ACC112 (cell line): ENCODE results near the gene SYNE1.

ENCODE experiments used
- H2AFZ ChIP-seq: fragments of 200-600 bp; sonication (generic); one replicate; pipeline ENCODE4 v1.6.0; 2017; ENCODE audit warnings: antibody characterized with exemption, low read length; ENCODE audit not compliant: unreplicated experiment
- H3K27ac ChIP-seq: fragments of 200-600 bp; sonication (generic); 2 replicates; pipeline ENCODE4 v1.5.1; 2014; ENCODE audit warnings: low read depth, mild to moderate bottlenecking, antibody characterized with exemption, low read length, moderate library complexity
- H3K27me3 ChIP-seq: fragments of 200-600 bp; sonication (generic); 2 replicates; pipeline ENCODE4 v1.6.1; 2014; ENCODE audit warnings: mild to moderate bottlenecking, antibody characterized with exemption, low read length, moderate library complexity, mixed read lengths; ENCODE audit not compliant: insufficient read depth
- H3K36me3 ChIP-seq: fragments of 200-600 bp; sonication (generic); 2 replicates; pipeline ENCODE4 v1.6.1; 2016; ENCODE audit warnings: mild to moderate bottlenecking, antibody characterized with exemption, low read length, moderate library complexity, mixed read lengths; ENCODE audit not compliant: insufficient read depth
- H3K4me1 ChIP-seq: fragments of 200-600 bp; sonication (generic); one replicate; pipeline ENCODE4 v1.6.1; 2016; ENCODE audit warnings: low read length, mixed read lengths; ENCODE audit not compliant: insufficient read depth, unreplicated experiment, control insufficient read depth
- H3K4me3 ChIP-seq: fragments of 200-600 bp; sonication (generic); 2 replicates; pipeline ENCODE4 v1.5.1; 2014; ENCODE audit warnings: mild to moderate bottlenecking, low read depth, low read length
- H3K79me2 ChIP-seq: fragments of 200-600 bp; sonication (generic); one replicate; pipeline ENCODE4 v1.6.0; 2016; ENCODE audit warnings: low read length; ENCODE audit not compliant: control insufficient read depth, unreplicated experiment, insufficient read depth

The SYNE1 gene

GRCh38 chr6:152221806-152222628 lies 415.1 kb downstream of the SYNE1 start:
- Histone ChIP-seq H3K4me3 (no peak overlapping the region), H3K4me1 (no peaks in the 10 kb centered on the region), H3K79me2 (no peaks in the 10 kb centered on the region), H2AFZ (no peak overlapping the region), H3K27me3 (no peaks in the 10 kb centered on the region), H3K36me3 (peaks cover 47% of the 10 kb centered on the region), H3K27ac (no peak overlapping the region)

GRCh38 chr6:152220786-152221185 lies 416.4 kb downstream of the SYNE1 start:
- no peaks in the 10 kb centered on the region for H3K4me1 ChIP-seq
- no peak overlapping the region for H3K27ac ChIP-seq
- no peak overlapping the region for H2AFZ ChIP-seq
- no peaks in the 10 kb centered on the region for H3K79me2 ChIP-seq
- peaks cover 47% of the 10 kb centered on the region for H3K36me3 ChIP-seq
- no peaks in the 10 kb centered on the region for H3K27me3 ChIP-seq
- no peak overlapping the region for H3K4me3 ChIP-seq

- Histone ChIP-seq H3K4me1 (no peaks in the 10 kb centered on the region), H3K79me2 (no peaks in the 10 kb centered on the region), H2AFZ (no peak overlapping the region), H3K4me3 (no peak overlapping the region), H3K36me3 (peaks cover 47% of the 10 kb centered on the region), H3K27ac (no peak overlapping the region), H3K27me3 (no peaks in the 10 kb centered on the region)
Observed at GRCh38 chr6:152218887-152219286, 418.3 kb downstream of the SYNE1 start.

- Histone ChIP-seq H3K27ac (no peak overlapping the region), H3K4me1 (no peaks in the 10 kb centered on the region), H3K4me3 (no peak overlapping the region), H2AFZ (no peak overlapping the region), H3K27me3 (no peaks in the 10 kb centered on the region), H3K79me2 (no peaks in the 10 kb centered on the region), H3K36me3 (peaks cover 12% of the 10 kb centered on the region; the same call in 1 of the 2 replicates)
Observed at GRCh38 chr6:152212437-152212836, 424.7 kb downstream of the SYNE1 start.

- Histone ChIP-seq H3K4me3 (no peak overlapping the region), H3K79me2 (no peaks in the 10 kb centered on the region), H3K4me1 (no peaks in the 10 kb centered on the region), H3K36me3 (peaks cover 13% of the 10 kb centered on the region; the same call in 1 of the 2 replicates), H3K27me3 (no peaks in the 10 kb centered on the region), H2AFZ (no peak overlapping the region), H3K27ac (no peak overlapping the region)
Observed at GRCh38 chr6:152209211-152209610, 428.0 kb downstream of the SYNE1 start.

- Histone ChIP-seq H3K79me2 (no peaks in the 10 kb centered on the region), H3K4me1 (no peaks in the 10 kb centered on the region), H3K4me3 (no peak overlapping the region), H3K27ac (no peak overlapping the region), H2AFZ (no peak overlapping the region), H3K36me3 (peaks cover 13% of the 10 kb centered on the region; the same call in 1 of the 2 replicates), H3K27me3 (no peaks in the 10 kb centered on the region)
Observed at GRCh38 chr6:152207915-152208714, 429.0 kb downstream of the SYNE1 start.

- peaks cover 17% of the 10 kb centered on the region; the same call in 1 of the 2 replicates for H3K36me3 ChIP-seq
- no peak overlapping the region for H2AFZ ChIP-seq
- H3K27me3 ChIP-seq: no peaks in the 10 kb centered on the region
- H3K27ac ChIP-seq: no peak overlapping the region
- H3K4me3 ChIP-seq: no peak overlapping the region
- no peaks in the 10 kb centered on the region for H3K4me1 ChIP-seq
- H3K79me2 ChIP-seq: no peaks in the 10 kb centered on the region
Observed at GRCh38 chr6:152206072-152206818, 430.9 kb downstream of the SYNE1 start.

GRCh38 chr6:152204591-152204990 lies 432.6 kb downstream of the SYNE1 start:
- Histone ChIP-seq H2AFZ (no peak overlapping the region), H3K4me1 (no peaks in the 10 kb centered on the region), H3K27ac (no peak overlapping the region), H3K27me3 (no peaks in the 10 kb centered on the region), H3K79me2 (no peaks in the 10 kb centered on the region), H3K4me3 (no peak overlapping the region), H3K36me3 (peaks cover 24% of the 10 kb centered on the region; the same call in 1 of the 2 replicates)

GRCh38 chr6:152201120-152201519 lies 436.0 kb downstream of the SYNE1 start:
- no peak overlapping the region for H3K27ac ChIP-seq
- no peaks in the 10 kb centered on the region for H3K4me1 ChIP-seq
- H2AFZ ChIP-seq: no peak overlapping the region
- H3K27me3 ChIP-seq: no peaks in the 10 kb centered on the region
- peaks cover 41% of the 10 kb centered on the region for H3K36me3 ChIP-seq
- H3K79me2 ChIP-seq: no peaks in the 10 kb centered on the region
- H3K4me3 ChIP-seq: no peak overlapping the region

GRCh38 chr6:152195896-152196295 lies 441.3 kb downstream of the SYNE1 start:
- H3K4me1 ChIP-seq: no peaks in the 10 kb centered on the region
- no peak overlapping the region for H2AFZ ChIP-seq
- no peaks in the 10 kb centered on the region for H3K27me3 ChIP-seq
- no peak overlapping the region for H3K27ac ChIP-seq
- H3K79me2 ChIP-seq: no peaks in the 10 kb centered on the region
- H3K36me3 ChIP-seq: peaks cover 28% of the 10 kb centered on the region
- no peak overlapping the region for H3K4me3 ChIP-seq
